Measurements from ENCODE around the gene CC2D1B.

GRCh38 chr1:52356818-52357355 is 9.1 kb downstream of the CC2D1B start:
- TF ChIP-seq CTCF (IDR thresholded peaks at IDR 0.05) (no peak), POLR2A (IDR thresholded peaks at IDR 0.05) (no peak), EP300 (IDR thresholded peaks at IDR 0.05) (no peak)
